ENCODE data around the gene NTN5. TPM values are rescaled to one million over a fixed set of nuclear protein-coding genes. Genes with fewer than 3 reads are reported as not detected.

Gene NTN5
- total and polyA plus RNA-seq, 2 experiments from 2014 or later: 0.52 to 0.94 TPM

GRCh38 chr19:48663667-48664066, 9.2 kb downstream of the NTN5 start:
- H3K4me1 Mint-ChIP-seq: no peaks in the 10 kb centered on the region
- Histone ChIP-seq H3K27me3 (ENCODE audit: insufficient read depth) (no peaks in the 10 kb centered on the region), H2AFZ (no peak overlapping the region), H4K20me1 (replicated peaks; ENCODE audit: insufficient read depth) (no peaks in the 10 kb centered on the region), H3K4me1 (ENCODE audit: insufficient read depth) (no peaks in the 10 kb centered on the region), H3K9me2 (ENCODE audit: insufficient read depth) (no peaks in the 10 kb centered on the region), H3F3A (replicated peaks; ENCODE audit: low read depth) (no peaks in the 10 kb centered on the region), H3K79me2 (replicated peaks; ENCODE audit: insufficient read depth) (no peaks in the 10 kb centered on the region), H3K4me2 (no peak overlapping the region), H3K27ac (ENCODE audit: low read depth) (no peak overlapping the region), H3K36me3 (ENCODE audit: insufficient read depth) (no peaks in the 10 kb centered on the region), H3K4me3 (no peak overlapping the region)
- peaks cover 6% of the 10 kb centered on the region for H3K27me3 Mint-ChIP-seq (ENCODE audit: insufficient read depth, low read depth, poor library complexity)
- no peak overlapping the region for H3K27ac Mint-ChIP-seq
- no peak for ATAC-seq
- no peak overlapping the region for H3K4me3 Mint-ChIP-seq
- no peak for DNase-seq (ENCODE audit: low spot score)
- peaks cover 8% of the 10 kb centered on the region for H3K9me3 Mint-ChIP-seq
- TF ChIP-seq ETS1 (IDR thresholded peaks at IDR 0.05) (no peak), ZNF331 (CRISPR knock-in tag; IDR thresholded peaks at IDR 0.05; ENCODE audit: low read depth) (no peak), CREB1 (CRISPR knock-in tag; IDR thresholded peaks at IDR 0.05; ENCODE audit: low read depth) (no peak), JUNB (IDR thresholded peaks at IDR 0.05; ENCODE audit: unreplicated experiment) (no peak), EZH2phosphoT487 (IDR thresholded peaks at IDR 0.05; ENCODE audit: unreplicated experiment) (no peak), STAT1 (IDR thresholded peaks at IDR 0.05; ENCODE audit: unreplicated experiment) (no peak), NANOG (IDR thresholded peaks at IDR 0.05; ENCODE audit: borderline replicate concordance) (no peak), EZH2 (IDR thresholded peaks at IDR 0.05; ENCODE audit: low read depth, unreplicated experiment) (no peak), ZNF114 (CRISPR knock-in tag; IDR thresholded peaks at IDR 0.05) (no peak), POLR2AphosphoS5 (IDR thresholded peaks at IDR 0.05; ENCODE audit: low read depth) (no peak)
- TF ChIP-seq, protein P1, sequence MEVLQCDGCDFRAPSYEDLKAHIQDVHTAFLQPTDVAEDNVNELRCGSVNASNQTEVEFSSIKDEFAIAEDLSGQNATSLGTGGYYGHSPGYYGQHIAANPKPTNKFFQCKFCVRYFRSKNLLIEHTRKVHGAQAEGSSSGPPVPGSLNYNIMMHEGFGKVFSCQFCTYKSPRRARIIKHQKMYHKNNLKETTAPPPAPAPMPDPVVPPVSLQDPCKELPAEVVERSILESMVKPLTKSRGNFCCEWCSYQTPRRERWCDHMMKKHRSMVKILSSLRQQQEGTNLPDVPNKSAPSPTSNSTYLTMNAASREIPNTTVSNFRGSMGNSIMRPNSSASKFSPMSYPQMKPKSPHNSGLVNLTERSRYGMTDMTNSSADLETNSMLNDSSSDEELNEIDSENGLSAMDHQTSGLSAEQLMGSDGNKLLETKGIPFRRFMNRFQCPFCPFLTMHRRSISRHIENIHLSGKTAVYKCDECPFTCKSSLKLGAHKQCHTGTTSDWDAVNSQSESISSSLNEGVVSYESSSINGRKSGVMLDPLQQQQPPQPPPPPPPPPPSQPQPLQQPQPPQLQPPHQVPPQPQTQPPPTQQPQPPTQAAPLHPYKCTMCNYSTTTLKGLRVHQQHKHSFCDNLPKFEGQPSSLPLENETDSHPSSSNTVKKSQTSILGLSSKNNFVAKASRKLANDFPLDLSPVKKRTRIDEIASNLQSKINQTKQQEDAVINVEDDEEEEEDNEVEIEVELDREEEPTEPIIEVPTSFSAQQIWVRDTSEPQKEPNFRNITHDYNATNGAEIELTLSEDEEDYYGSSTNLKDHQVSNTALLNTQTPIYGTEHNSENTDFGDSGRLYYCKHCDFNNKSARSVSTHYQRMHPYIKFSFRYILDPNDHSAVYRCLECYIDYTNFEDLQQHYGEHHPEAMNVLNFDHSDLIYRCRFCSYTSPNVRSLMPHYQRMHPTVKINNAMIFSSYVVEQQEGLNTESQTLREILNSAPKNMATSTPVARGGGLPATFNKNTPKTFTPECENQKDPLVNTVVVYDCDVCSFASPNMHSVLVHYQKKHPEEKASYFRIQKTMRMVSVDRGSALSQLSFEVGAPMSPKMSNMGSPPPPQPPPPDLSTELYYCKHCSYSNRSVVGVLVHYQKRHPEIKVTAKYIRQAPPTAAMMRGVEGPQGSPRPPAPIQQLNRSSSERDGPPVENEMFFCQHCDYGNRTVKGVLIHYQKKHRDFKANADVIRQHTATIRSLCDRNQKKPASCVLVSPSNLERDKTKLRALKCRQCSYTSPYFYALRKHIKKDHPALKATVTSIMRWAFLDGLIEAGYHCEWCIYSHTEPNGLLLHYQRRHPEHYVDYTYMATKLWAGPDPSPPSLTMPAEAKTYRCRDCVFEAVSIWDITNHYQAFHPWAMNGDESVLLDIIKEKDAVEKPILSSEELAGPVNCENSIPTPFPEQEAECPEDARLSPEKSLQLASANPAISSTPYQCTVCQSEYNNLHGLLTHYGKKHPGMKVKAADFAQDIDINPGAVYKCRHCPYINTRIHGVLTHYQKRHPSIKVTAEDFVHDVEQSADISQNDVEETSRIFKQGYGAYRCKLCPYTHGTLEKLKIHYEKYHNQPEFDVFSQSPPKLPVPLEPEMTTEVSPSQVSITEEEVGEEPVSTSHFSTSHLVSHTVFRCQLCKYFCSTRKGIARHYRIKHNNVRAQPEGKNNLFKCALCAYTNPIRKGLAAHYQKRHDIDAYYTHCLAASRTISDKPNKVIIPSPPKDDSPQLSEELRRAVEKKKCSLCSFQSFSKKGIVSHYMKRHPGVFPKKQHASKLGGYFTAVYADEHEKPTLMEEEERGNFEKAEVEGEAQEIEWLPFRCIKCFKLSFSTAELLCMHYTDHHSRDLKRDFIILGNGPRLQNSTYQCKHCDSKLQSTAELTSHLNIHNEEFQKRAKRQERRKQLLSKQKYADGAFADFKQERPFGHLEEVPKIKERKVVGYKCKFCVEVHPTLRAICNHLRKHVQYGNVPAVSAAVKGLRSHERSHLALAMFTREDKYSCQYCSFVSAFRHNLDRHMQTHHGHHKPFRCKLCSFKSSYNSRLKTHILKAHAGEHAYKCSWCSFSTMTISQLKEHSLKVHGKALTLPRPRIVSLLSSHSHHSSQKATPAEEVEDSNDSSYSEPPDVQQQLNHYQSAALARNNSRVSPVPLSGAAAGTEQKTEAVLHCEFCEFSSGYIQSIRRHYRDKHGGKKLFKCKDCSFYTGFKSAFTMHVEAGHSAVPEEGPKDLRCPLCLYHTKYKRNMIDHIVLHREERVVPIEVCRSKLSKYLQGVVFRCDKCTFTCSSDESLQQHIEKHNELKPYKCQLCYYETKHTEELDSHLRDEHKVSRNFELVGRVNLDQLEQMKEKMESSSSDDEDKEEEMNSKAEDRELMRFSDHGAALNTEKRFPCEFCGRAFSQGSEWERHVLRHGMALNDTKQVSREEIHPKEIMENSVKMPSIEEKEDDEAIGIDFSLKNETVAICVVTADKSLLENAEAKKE (CRISPR knock-in tag; IDR thresholded peaks at IDR 0.05): no peak
- TF ChIP-seq, protein P2, sequence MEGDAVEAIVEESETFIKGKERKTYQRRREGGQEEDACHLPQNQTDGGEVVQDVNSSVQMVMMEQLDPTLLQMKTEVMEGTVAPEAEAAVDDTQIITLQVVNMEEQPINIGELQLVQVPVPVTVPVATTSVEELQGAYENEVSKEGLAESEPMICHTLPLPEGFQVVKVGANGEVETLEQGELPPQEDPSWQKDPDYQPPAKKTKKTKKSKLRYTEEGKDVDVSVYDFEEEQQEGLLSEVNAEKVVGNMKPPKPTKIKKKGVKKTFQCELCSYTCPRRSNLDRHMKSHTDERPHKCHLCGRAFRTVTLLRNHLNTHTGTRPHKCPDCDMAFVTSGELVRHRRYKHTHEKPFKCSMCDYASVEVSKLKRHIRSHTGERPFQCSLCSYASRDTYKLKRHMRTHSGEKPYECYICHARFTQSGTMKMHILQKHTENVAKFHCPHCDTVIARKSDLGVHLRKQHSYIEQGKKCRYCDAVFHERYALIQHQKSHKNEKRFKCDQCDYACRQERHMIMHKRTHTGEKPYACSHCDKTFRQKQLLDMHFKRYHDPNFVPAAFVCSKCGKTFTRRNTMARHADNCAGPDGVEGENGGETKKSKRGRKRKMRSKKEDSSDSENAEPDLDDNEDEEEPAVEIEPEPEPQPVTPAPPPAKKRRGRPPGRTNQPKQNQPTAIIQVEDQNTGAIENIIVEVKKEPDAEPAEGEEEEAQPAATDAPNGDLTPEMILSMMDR (conservative IDR thresholded peaks at IDR 0.05; ENCODE audit: low read depth in 2 of 2): no peak
- TF ChIP-seq, protein P3, sequence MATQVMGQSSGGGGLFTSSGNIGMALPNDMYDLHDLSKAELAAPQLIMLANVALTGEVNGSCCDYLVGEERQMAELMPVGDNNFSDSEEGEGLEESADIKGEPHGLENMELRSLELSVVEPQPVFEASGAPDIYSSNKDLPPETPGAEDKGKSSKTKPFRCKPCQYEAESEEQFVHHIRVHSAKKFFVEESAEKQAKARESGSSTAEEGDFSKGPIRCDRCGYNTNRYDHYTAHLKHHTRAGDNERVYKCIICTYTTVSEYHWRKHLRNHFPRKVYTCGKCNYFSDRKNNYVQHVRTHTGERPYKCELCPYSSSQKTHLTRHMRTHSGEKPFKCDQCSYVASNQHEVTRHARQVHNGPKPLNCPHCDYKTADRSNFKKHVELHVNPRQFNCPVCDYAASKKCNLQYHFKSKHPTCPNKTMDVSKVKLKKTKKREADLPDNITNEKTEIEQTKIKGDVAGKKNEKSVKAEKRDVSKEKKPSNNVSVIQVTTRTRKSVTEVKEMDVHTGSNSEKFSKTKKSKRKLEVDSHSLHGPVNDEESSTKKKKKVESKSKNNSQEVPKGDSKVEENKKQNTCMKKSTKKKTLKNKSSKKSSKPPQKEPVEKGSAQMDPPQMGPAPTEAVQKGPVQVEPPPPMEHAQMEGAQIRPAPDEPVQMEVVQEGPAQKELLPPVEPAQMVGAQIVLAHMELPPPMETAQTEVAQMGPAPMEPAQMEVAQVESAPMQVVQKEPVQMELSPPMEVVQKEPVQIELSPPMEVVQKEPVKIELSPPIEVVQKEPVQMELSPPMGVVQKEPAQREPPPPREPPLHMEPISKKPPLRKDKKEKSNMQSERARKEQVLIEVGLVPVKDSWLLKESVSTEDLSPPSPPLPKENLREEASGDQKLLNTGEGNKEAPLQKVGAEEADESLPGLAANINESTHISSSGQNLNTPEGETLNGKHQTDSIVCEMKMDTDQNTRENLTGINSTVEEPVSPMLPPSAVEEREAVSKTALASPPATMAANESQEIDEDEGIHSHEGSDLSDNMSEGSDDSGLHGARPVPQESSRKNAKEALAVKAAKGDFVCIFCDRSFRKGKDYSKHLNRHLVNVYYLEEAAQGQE (IDR thresholded peaks at IDR 0.05; ENCODE audit: unreplicated experiment): no peak
- peaks cover 4% of the 10 kb centered on the region; the same call in 1 of the 3 replicates for H3K36me3 Mint-ChIP-seq (ENCODE audit: low read depth)
